ENCODE results near the gene CYP2J2.

CYP2J2 gene

DNA sequence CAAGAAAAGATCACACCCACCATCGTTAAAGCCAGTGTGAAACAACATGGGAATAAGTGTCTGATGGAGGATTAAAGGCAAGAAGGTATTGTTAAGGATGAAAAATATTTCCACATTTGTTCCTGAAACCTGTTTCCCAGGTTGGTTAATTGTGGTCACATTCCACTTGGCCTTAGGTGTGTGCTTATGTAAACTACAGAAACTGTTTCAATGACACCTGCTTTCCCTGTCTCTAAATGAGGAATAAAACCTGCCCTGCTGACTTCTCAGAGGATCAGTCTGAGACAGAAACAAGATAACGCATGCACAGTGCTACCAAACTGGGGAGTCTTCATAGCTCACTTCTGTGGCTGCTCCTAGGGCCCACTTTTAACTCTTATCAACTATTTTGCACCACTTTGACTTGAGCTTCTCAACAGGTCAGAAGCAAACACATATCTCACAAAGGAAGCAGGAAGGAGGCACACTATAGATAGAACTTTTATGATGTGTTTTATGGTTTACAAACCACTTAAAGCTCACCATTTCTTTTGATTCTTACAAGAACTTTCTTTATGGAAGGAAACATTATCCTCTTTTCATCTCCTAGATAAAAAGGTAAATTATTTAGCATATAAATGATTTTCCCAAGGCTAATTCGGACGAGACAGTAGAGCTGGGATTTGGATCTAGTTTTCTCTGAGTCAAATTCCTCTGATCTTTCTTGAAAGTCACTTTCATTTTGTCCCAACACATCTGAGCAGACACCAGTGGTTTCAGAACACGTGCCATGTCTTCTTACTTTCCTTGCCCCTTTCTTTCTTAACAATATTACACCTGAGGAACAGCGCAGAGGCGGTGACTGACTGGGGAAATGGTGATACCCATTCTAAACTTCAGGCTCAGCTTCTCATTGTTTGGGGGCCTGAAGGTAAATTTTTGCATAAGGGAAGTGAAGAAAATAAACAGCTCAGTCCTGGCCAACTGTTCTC lies 33.4 kb downstream of the CYP2J2 start:
- DNase-seq (ENCODE audit: low read depth): no peak
- TF ChIP-seq MYC (IDR thresholded peaks at IDR 0.05; ENCODE audit: low read depth, low read length) (no peak), POLR2A (IDR thresholded peaks at IDR 0.05; ENCODE audit: extremely low read depth, insufficient read length) (no peak), CTCF (IDR thresholded peaks at IDR 0.05; ENCODE audit: low read depth, low read length) (no peak), MAX (IDR thresholded peaks at IDR 0.05; ENCODE audit: low read depth, low read length) (no peak)
- no peak overlapping the region for H3K4me3 ChIP-seq (ENCODE audit: low read depth, low read length)

DNA sequence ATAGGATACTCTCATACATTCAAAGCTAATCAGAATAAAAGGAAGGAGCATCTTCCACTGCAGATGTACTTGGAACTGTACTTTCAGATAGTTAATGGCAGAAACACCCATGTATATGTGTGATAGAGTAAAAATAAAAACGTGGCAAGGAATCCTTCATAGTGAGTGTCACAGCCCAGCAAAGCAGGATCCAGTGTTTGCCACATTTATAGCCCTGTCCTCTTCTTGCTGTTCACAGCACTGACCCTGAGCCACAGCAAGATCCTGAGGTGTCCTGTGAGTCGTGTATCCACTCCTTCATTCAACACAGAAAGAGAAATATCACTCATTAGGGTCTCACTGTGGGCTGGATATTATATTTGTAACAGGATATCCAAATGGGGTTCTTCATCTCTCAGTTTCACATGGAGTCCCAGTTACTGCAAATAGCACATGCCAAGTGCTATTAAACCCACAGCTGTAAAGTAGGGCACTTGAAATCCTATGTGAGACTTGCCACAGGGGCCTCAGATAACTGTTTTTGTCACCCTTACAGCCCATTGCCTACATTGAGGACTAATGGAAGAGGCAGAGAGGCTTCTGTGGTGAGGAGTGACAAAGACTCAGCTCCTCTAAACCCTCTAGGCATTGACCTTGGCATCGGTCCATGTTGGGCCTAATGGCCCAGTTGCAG lies 41.3 kb downstream of the CYP2J2 start:
- H3K4me3 ChIP-seq (ENCODE audit: low read depth, low read length): no peak overlapping the region
- TF ChIP-seq POLR2A (IDR thresholded peaks at IDR 0.05; ENCODE audit: extremely low read depth, insufficient read length): no peak
- TF ChIP-seq CTCF (IDR thresholded peaks at IDR 0.05; ENCODE audit: low read depth, low read length): no peak
- TF ChIP-seq MAX (IDR thresholded peaks at IDR 0.05; ENCODE audit: low read depth, low read length): no peak
- TF ChIP-seq MYC (IDR thresholded peaks at IDR 0.05; ENCODE audit: low read depth, low read length): no peak
- no peak for DNase-seq (ENCODE audit: low read depth)

DNA sequence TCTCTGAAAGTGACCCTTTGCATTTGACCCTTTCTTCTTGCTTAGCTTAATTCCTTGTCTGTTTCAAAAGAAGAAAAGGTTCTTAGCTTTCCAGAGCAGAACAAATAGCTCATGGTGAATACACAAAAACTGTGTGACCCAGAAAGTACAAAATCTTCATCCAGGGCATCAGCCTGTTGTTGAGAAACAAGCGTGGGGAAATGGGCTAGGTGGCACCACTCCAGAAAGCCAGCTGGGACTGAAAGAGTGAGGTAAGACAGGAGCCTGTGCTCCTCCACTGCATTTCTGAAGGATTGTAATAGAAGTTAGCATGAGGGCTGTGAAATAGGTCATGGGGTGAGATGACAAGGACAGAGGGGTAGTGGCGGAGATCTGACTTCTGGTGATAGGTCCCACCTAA lies 45.8 kb downstream of the CYP2J2 start:
- no peak for DNase-seq (ENCODE audit: low read depth)
- H3K4me3 ChIP-seq (ENCODE audit: low read depth, low read length): no peak overlapping the region
- TF ChIP-seq MAX (IDR thresholded peaks at IDR 0.05; ENCODE audit: low read depth, low read length) (no peak), CTCF (IDR thresholded peaks at IDR 0.05; ENCODE audit: low read depth, low read length) (no peak), POLR2A (IDR thresholded peaks at IDR 0.05; ENCODE audit: extremely low read depth, insufficient read length) (no peak), MYC (IDR thresholded peaks at IDR 0.05; ENCODE audit: low read depth, low read length) (no peak)

- DNase-seq (ENCODE audit: low read depth): no peak
- TF ChIP-seq POLR2A (IDR thresholded peaks at IDR 0.05; ENCODE audit: extremely low read depth, insufficient read length) (no peak), MYC (IDR thresholded peaks at IDR 0.05; ENCODE audit: low read depth, low read length) (no peak), CTCF (IDR thresholded peaks at IDR 0.05; ENCODE audit: low read depth, low read length) (no peak), MAX (IDR thresholded peaks at IDR 0.05; ENCODE audit: low read depth, low read length) (no peak)
- H3K4me3 ChIP-seq (ENCODE audit: low read depth, low read length): no peak overlapping the region
These were observed 46.5 kb downstream of the CYP2J2 start for GRCh38 chr1:59879996-59880505.

DNA sequence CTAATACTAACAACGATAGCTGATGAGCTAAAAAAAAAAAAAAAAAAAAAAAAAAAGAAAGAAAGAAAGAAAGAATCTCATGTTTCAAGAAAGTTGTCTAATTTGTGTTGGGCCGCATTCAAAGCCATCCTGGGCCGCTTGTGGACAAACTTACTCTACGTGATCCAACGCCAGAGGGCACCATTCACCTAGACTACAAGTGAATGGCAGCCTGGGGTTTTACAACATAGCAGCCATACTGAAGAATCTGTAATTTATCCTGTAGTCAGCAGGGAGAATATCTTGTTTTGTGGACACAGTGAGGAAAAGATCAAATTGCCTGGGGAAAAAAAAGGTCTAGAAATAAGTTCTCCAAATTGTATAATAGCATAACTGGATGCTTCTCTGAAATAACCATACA lies 47.0 kb downstream of the CYP2J2 start:
- DNase-seq (ENCODE audit: low read depth): peak; percentile 67
- no peak overlapping the region for H3K4me3 ChIP-seq (ENCODE audit: low read depth, low read length)
- no peak for TF ChIP-seq MAX (IDR thresholded peaks at IDR 0.05; ENCODE audit: low read depth, low read length)
- peak; percentile 37 for TF ChIP-seq CTCF (IDR thresholded peaks at IDR 0.05; ENCODE audit: low read depth, low read length)
